ENCODE measurements around the gene KCNG2.

GRCh38 chr18:79806976-79807841 lies 9.5 kb downstream of the KCNG2 start:
- TF ChIP-seq CTCF (IDR thresholded peaks at IDR 0.05; ENCODE audit: poor library complexity) (no peak), EZH2 (IDR thresholded peaks at IDR 0.05; ENCODE audit: borderline replicate concordance) (no peak)
